ENCODE data around the gene ZNG1B.
"Not testable (repeated sequence)": the region's sequence is repeated elsewhere in the genome, so short reads cannot be mapped to it uniquely, and the experiment has no call there.

The ZNG1B gene

GRCh38 chr2:113437508-113438465 is at the start of gene ZNG1B:
TSS of gene ZNG1B (plus strand) at chr2:113437691. CDS start at chr2:113437869, 178 bp downstream.
- DNase-seq, result peak; percentile 72

GRCh38 chr2:113390124-113390849 is 47.2 kb upstream of the ZNG1B start:
- DNase-seq, result peak; percentile 47

GRCh38 chr2:113391073-113391472 is 46.4 kb upstream of the ZNG1B start:
- DNase-seq, result no peak

GRCh38 chr2:113406114-113406513 is 31.4 kb upstream of the ZNG1B start:
- no peak for DNase-seq

- DNase-seq, result no peak
These were observed 29.9 kb upstream of the ZNG1B start for GRCh38 chr2:113407446-113408099.

- not testable (repeated sequence) for DNase-seq
These were observed 25.7 kb upstream of the ZNG1B start for GRCh38 chr2:113411725-113412352.

GRCh38 chr2:113412774-113413173 is 24.7 kb upstream of the ZNG1B start:
- not testable (repeated sequence) for DNase-seq

- DNase-seq, result not testable (repeated sequence)
These were observed 5.7 kb upstream of the ZNG1B start for GRCh38 chr2:113431773-113432172.

GRCh38 chr2:113433468-113433867 is 4.0 kb upstream of the ZNG1B start:
- DNase-seq, result not testable (repeated sequence)

GRCh38 chr2:113465770-113466169 is 28.3 kb downstream of the ZNG1B start:
- DNase-seq, result not testable (repeated sequence)

GRCh38 chr2:113476688-113477368 is 39.3 kb downstream of the ZNG1B start:
- not testable (repeated sequence) for DNase-seq

GRCh38 chr2:113496527-113496926 is 59.0 kb downstream of the ZNG1B start:
- DNase-seq, result not testable (repeated sequence)

- not testable (repeated sequence) for DNase-seq
These were observed 60.9 kb downstream of the ZNG1B start, which contains the start of gene FOXD4L1 for GRCh38 chr2:113498365-113498764. TSS of gene FOXD4L1 (plus strand) at chr2:113498665. CDS start at chr2:113499257, 592 bp downstream.

- DNase-seq, result not testable (repeated sequence)
These were observed 61.8 kb downstream of the ZNG1B start for GRCh38 chr2:113499019-113499885.

GRCh38 chr2:113499886-113500722 is 62.6 kb downstream of the ZNG1B start:
- not testable (repeated sequence) for DNase-seq

GRCh38 chr2:113500723-113501038 is 63.2 kb downstream of the ZNG1B start:
- DNase-seq, result not testable (repeated sequence)

GRCh38 chr2:113502216-113503093 is 65.0 kb downstream of the ZNG1B start:
- DNase-seq, result not testable (repeated sequence)

GRCh38 chr2:113503094-113504042 is 65.9 kb downstream of the ZNG1B start:
- not testable (repeated sequence) for DNase-seq

Measured in activated CD4-positive, alpha-beta T cell treated with anti-CD3 and anti-CD28 coated beads for 1 hour (primary cell).